Effector CD4-positive, alpha-beta T cell (primary cell): ENCODE measurements around the gene SND1.

Source experiments
- DNase-seq: peaks from one replicate; pipeline ENCODE4 v3.0.0-alpha.2; 2020

The SND1 gene

GRCh38 chr7:127911968-127912511, 260.0 kb downstream of the SND1 start:
- DNase-seq = no peak

GRCh38 chr7:127912901-127913300, 260.9 kb downstream of the SND1 start:
- no peak for DNase-seq

- no peak for DNase-seq
Observed at GRCh38 chr7:127913686-127914085, 261.7 kb downstream of the SND1 start.

GRCh38 chr7:127914693-127915092, 262.7 kb downstream of the SND1 start:
- DNase-seq = no peak

- no peak for DNase-seq
Observed at GRCh38 chr7:127916735-127917134, 264.7 kb downstream of the SND1 start.

- no peak for DNase-seq
Observed at GRCh38 chr7:127918130-127918529, 266.1 kb downstream of the SND1 start.

GRCh38 chr7:127920787-127921438, 268.9 kb downstream of the SND1 start:
- DNase-seq = no peak

GRCh38 chr7:127922656-127923055, 270.7 kb downstream of the SND1 start:
- no peak for DNase-seq

GRCh38 chr7:127924874-127925273, 272.9 kb downstream of the SND1 start:
- no peak for DNase-seq

- DNase-seq = no peak
Observed at GRCh38 chr7:127927348-127927696, 275.3 kb downstream of the SND1 start.

- no peak for DNase-seq
Observed at GRCh38 chr7:127928222-127928621, 276.2 kb downstream of the SND1 start.

GRCh38 chr7:127928852-127929251, 276.9 kb downstream of the SND1 start:
- no peak for DNase-seq

GRCh38 chr7:127930341-127931328, 278.6 kb downstream of the SND1 start:
- DNase-seq = no peak

GRCh38 chr7:127932076-127932475, 280.1 kb downstream of the SND1 start:
- DNase-seq = no peak

- DNase-seq = no peak
Observed at GRCh38 chr7:127932496-127932895, 280.5 kb downstream of the SND1 start.

GRCh38 chr7:127933146-127933545, 281.2 kb downstream of the SND1 start:
- DNase-seq = no peak

GRCh38 chr7:127934711-127935110, 282.7 kb downstream of the SND1 start:
- no peak for DNase-seq

GRCh38 chr7:127935847-127936376, 283.9 kb downstream of the SND1 start:
- DNase-seq = no peak

- no peak for DNase-seq
Observed at GRCh38 chr7:127937066-127937680, 285.2 kb downstream of the SND1 start.

GRCh38 chr7:127938588-127938987, 286.6 kb downstream of the SND1 start:
- no peak for DNase-seq

GRCh38 chr7:127940381-127941160, 288.6 kb downstream of the SND1 start:
- no peak for DNase-seq
